SHP77 (cell line): ENCODE results near the gene SETD6.
"Not testable (repeated sequence)": the region's sequence is repeated elsewhere in the genome, so short reads cannot be mapped to it uniquely, and the experiment has no call there.

Source experiments
- DNase-seq, 2 experiments: peaks; one replicate each; lab custom pipeline; 2025; lab: John Stamatoyannopoulos, UW

Gene SETD6, protein sequence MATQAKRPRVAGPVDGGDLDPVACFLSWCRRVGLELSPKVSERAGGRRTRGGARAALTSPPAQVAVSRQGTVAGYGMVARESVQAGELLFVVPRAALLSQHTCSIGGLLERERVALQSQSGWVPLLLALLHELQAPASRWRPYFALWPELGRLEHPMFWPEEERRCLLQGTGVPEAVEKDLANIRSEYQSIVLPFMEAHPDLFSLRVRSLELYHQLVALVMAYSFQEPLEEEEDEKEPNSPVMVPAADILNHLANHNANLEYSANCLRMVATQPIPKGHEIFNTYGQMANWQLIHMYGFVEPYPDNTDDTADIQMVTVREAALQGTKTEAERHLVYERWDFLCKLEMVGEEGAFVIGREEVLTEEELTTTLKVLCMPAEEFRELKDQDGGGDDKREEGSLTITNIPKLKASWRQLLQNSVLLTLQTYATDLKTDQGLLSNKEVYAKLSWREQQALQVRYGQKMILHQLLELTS

DNA sequence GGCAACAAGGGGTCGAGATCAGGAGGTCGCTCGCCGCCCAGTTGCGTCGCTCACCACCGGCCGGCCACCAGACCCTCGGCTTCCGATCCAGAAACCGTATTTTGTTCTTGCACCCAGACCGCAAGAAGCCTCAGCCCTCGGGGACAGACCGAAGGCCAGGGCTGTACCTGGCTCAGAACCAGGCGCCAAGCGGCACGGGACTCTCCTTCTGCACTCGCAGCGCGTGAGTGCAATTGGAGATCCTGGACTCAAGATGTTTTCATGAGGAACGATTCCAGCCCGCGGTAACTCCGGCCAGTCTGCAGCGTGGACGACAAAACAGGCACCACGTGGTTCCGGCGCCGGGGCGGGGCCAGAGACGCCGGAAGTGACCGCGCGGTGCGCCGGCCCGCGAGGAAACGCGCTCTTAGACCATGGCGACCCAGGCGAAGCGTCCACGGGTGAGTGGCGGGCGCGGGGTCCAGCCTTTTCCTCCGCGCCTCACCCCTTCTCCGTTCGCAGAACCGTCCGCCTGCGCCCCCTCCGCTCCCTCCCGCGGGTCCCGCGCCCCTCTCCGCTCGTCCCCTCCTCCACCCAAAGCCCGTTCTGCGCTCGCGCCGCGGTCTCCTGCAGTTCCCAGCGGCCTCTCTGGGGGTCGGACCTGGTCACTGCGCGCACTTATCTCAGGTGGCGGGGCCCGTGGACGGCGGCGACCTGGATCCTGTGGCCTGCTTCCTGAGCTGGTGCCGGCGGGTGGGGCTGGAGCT, at the start of gene SETD6:
Gene SETD6, plus strand, starts transcription at position 393 of the 746 bp plus-strand sequence. Its CDS starts 21 bp downstream, at position 414.
- peak; percentile 74 to 80 for DNase-seq

DNA sequence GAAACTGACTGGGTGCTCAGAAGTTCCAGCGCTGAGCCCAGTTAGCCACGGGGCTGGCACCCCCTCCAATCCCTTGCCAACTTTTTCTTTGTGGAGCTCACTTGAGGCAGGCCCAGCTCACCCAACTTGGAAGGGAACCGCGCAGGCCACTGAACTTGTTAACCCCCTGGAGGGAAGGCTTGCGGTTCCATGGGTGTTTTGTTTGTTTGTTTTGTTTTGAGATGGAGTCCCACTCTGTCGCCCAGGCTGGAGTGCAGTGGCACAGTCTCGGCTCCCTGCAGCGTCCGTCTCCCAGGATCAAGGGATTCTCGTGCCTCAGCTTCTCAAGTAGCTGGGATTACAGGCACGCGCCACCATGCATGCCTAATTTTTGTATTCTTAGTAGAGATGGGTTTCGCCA, 49.5 kb upstream of the SETD6 start:
- no peak for DNase-seq

DNA sequence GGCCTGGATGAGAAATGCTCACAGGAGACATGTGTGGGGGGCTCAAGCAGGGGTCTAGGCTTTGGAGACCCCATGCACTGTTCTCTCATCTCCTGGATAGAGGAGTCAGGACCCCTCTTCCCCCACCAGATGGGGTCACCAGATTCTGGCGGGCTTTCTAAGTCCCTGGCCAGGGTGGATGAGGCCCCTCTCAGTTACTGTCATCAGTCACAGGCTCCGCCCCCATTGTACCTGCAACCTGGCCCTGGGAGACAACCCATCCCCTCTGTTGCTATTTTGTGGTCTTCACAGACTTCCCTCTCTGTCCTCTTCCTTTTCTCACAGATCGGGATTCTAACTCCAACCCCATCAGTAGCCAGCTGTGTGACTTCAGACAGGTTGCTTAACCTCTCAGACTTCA, 48.9 kb upstream of the SETD6 start:
- no peak for DNase-seq

DNA sequence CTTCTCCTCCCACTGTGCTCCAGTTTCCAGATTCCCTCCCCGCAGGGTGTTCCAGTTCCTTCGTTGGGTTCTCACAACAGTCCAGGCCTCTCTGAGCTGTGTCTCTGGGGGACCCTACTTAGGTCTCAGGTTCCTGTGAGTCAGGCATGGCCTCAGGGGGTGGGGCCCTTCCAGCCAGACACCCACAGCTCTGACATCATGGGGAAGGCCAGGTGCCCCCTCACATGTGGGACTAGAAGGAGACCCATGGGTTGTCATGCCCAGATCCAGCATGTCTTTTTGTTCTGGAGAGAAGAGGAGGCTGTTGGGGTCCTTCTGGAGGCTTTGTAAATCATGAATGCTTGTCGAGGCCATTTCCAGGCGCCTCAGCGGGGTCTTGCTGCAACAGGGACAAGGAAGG, 47.4 kb upstream of the SETD6 start:
- no peak for DNase-seq

DNA sequence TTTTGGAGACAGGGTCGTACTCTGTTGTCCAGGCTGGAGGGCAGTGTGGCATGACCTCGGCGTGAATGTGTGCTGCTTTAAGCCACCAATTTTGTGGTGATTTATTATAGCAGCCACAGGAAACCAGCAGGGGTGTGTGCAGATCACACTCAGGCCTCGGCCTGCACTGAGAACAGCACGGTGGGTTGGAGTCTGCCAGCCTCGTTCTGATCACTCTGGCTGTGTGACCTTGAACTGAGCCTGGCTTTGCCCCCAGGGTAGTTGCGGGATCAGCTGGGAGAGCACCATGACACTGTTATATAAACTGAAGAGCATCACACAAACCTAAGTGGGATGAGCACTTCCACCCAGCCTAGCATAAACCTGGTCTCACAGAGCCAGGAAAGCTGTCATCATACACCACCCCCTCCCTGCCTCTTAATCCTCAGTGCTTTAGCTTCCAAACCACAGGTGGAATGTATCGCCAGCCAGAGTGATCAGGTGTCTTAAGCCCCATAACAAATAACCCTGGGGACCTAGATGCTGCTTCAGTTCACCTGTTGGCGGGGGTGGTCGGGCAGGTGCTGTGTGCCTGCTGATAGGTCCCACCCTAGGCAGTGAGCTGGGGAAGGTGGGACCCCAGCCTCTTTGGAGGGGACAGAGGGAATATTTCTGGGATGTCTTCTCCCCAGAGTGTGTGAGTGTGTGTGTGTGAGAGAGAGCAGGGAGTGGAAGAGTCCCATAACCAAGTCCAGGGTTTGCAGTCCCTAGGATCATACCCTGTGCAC, 43.9 kb upstream of the SETD6 start:
- DNase-seq: no peak

DNA sequence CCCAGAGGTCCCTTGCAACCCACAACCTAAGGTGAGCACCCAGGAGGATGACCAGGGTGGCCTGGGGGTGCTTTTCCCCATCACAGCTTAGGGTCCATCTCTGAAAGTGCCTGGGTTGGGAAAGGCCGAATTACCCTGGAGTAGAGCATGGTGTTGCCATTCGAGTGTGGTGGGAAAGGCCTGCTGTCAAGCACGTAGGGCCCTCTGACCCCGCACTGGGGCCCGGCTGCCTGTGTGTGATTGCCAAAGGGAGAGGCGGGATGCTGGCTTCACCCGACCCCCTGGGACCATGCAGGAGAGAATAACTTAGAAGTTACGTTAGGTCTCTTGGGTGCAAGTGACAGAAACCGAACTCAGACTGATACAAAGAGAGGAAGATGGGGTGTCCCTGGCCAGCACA, 43.1 kb upstream of the SETD6 start:
- DNase-seq: no peak

DNA sequence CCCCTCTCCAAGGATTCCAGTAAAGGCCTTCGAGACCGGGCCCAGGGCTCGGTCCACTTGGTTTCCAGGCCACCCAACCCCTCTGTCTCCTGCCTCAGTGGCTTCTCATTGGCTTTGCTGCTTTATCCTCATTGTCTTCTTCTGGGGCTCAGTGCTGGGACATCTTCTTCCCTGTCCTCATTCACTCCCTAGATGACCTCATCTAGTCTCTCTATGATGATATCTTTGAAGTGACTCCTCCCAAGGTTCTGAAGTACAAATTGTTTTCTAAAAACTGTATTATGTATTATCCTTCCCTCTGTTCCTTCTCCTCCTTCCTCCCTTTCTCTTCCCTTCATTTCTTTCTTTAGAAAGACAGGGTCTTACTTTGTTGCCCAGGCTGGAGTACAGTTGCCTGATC, 42.5 kb upstream of the SETD6 start:
- no peak for DNase-seq

DNA sequence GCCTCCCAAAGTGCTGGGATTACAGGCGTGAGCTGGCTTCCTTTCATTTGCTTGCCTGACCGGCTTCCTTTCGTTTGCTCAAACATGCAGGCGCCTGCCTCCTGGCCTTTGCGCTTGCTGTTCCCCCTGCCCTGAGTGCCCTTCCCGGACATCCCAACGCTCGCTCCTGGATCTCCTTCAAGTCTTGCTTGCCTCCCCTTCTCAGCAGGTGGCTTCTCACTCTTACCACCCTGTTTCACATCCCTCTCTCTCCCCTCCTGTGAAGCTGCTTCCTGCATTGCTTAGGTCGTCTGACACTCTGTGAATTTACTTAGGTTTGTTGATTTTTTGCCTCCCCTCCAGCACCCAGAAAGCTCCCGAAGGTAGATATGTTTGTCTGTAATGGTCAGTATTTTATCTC, 41.0 kb upstream of the SETD6 start:
- DNase-seq: no peak

DNA sequence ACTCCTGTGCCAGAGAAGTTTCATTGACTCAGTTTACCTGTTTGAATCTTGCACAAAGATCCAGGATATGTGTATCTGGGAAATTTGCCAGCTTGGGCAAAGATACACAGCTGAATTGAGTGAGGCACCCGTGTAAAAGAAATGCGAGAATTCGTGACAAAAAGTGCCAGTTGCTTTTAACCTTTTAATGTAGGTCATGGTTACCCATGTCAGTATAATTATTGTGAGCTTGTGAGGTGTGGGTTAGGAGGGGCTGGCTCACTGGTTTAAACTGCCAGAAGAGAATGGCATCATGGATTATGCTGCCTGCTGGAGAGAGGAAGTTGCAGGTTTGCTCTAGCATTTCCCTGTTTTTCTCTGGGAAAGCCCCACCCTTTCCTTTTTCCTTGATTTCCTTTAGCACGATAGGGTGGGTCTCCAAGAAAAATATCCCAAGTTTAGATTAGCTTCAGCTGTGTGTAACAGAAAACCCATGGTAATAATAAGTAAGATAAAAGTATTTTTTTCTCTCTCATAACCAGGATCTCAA, 40.2 kb upstream of the SETD6 start:
- no peak for DNase-seq

DNA sequence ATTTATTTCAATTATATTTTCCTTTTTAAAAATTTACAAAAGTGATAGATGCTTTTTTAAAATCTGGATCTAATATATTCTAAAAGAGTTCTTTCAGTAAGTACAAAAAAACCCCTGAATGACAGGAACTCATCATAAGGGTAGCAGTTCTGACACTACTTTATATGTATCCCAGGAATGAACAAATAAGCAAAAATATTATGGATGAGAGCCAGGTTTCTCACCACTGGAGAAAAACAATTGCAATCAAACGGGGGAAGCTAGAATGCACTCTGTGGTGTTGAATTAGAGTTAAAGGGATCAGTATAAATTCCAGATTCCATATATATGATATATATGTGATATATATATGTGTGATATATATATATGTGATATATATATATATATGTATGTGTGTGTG, 38.5 kb upstream of the SETD6 start:
- no peak for DNase-seq

DNA sequence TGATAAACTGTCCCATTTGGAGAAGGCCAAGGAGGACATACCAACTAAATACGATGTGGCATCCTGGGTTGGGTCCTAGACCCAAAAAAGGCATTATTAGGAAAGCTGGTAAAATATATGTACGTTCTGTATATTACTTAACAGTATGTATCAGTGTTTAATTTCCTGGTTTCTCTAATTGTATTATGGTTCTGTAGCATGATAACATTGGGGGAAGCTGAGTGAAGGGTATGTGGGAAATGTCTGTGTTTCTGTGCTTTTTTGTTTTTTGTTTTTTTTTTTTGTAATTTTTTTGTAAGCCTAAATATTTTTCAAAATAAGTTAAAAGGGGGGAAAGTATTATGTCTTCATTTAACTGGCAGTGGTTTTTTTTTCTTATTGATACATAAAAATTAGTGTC, 36.9 kb upstream of the SETD6 start:
- DNase-seq: no peak

DNA sequence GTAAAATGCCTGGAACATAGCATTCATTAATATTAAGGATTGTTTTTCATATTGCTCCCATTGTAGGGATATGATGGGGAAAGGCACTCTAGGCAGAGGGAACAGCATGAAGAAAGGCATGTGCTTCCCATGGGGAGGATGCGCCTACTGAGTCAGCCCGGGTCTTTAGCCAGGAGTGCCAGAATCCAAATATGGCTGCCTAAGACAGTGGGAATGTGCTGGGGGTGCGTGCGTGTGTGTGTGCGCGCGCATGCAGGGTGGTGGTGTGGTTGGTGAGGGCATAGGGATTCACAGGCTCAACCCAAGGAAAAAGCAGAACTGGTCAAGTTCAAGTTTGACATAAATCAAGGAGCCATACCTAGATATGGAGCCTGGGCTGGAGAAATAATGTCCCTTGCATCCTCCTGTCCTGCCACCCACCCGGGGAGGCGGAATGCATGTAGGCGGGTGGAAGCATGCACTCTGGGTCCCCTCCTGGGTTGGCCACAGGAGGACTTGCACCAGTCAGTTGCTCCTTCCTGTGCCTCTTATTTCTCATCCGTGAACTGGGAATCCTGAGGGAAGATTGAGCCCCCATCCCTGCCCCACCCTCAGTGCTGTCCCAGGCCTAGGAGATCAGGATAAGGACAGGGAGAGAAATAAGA, 34.0 kb upstream of the SETD6 start:
- DNase-seq: no peak

DNA sequence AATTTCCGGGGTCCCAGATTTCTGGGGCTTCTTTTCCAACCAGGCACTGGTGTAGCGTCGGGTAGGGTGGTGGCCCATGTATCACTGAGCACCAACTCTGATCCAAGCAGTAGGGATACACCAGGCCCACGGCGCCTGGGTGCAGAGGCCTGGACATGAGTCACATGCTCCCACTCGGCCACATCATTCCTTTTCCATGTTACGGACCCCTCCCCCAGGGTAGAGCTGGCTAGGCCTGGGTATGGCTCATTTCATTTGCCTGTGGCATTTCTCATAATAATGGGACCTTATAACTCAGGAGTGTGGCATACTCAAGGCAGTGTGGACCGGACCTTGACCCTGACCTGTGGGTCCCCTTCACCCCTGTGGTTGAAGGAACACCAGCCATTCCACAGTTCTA, 33.4 kb upstream of the SETD6 start:
- no peak for DNase-seq

DNA sequence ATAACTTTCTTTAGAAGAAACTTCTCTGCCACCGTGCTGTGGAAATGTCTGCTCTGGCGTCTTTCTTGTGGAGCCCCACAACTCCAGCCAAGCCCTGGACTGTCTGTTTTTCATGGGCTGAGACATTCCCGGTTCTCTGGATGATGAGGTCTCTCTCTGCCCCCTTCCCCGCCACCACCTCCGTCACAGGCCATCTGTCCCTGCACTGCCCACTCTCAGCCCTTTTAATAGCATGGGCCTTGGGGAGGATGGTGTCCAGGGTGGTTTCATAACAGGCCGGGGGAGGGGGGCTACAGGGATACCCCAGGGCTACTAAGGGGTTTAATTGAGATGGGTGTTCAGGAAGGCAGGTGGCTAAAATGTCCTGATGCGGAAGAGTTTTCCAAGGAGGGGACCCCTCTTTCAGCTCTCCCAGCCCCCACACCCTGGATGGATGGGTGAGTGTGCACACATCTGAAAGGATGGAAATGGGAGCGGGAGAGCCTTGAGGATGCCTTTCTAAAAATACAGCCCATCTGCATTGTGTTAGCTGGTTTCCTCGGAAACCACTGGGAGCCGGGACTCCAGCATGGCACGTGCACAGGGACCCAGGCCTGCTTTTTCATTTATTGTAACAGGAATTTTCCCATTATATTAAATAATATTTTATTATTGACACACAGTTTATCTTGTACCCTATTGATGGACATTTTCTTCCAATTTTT, 30.0 kb upstream of the SETD6 start:
- no peak for DNase-seq

DNA sequence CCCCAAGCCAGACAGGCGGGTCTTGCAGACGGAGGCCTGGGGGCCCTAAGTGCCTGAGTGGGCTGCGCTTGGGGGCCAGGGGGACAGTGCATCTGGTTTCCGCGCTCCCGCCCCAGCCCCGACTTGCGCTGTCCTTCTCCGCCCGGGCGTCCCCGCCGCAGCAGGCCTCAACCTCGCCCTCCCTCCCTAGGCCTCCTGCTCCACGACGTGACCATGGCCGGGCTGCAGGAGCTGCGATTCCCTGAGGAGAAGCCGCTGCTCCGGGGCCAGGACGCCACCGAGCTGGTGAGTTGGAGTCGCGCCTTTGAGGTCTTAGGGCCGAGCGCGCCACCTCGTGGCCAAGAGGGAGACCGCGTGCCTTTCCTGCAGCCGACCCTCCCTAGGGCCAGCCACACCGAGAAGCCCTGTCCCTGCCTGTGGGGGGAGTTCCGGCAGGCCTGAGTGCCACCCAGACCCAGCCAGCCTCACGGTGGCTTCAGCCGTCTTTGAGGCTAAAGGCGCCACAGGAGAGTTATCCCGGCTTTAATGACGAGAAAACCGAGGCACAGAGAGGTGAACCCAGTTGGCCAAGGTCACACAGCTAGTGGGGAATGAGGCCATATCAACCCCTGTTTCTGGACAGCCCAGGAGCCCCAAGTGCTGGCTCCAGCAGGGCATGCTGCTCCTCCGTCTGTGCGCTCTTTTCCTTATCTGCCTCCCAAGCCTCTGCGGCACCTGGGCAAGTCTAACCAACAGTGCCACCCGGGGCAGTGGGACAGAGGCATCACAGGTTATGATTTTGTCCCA, 27.6 kb upstream of the SETD6 start:
- peak; percentile 68 to 83 for DNase-seq

DNA sequence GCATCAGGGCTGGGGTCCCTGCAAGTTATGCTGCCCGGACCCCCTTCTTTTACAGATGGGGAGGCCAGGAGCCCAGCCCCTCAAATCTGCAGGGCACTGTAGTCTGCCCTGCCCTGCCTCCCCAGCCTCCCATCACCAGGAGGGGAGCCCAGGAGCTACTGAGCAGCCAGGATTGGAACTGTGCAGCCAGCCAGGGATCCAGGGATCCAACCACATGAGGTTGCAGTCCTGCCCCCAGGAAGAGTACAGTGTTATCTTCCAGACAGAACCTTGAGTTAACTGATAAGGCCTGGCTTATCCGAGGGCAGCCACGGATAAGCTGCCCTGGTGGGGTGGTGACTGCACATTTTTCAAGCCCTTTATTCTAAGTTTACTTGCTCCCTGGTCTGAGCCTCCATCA, 26.8 kb upstream of the SETD6 start:
- no peak for DNase-seq

DNA sequence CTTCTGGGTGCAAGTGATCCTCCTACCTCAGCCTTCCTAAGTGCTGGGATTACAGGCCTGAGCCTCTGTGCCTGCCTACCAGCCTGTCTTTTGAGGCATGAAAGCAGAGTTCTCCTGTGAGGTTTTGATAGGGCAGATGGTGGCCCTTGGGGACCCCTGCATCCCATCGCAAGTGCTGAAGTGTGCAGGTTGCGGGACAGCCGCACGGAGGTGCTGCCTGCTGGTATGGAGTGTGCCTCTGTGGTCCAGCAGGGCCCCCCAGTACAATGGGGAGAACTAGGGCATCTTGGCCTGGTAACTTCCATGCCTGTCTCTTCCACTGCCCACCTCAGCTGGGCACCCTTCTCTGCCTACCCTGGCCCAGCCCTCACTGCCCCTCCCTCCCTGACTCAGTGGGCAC, 25.3 kb upstream of the SETD6 start:
- no peak for DNase-seq

DNA sequence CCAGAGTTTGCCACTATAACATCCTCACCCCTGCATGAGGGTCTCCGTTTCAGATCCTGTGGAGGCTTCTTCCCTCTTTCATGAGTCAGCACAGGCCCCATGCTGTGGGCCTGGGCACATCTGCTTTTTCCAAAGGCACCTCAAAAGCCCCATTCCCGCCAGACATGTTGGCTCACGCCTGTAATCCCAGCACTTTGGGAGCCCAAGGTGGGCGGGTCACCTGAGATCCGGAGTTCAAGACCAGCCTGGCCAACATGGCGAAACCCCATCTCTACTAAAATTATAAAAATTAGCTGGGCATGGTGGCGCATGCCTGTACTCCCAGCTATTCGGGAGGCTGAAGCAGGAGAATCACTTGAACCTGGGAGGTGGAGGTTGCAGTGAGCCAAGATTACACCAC, 24.8 kb upstream of the SETD6 start:
- not testable (repeated sequence) for DNase-seq

DNA sequence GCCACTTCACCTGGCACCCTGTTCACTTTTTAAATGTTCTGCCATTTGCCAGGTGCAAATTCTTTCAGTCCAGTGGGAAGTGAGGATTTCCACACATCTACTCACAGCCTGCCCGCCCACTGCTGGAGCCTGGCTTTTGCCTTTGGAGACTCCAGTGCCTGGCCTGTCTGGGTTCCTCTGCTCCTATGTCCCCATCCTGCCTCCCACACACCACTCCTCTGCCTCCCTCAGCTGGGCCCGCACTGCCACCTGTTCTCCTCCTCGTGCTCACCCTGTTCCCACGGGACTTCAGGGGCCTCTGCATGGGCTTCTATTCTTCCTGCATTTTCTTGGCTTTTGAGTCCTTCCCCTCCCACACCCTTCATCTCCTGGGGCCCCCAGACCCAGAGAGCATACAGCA, 23.3 kb upstream of the SETD6 start:
- no peak for DNase-seq

DNA sequence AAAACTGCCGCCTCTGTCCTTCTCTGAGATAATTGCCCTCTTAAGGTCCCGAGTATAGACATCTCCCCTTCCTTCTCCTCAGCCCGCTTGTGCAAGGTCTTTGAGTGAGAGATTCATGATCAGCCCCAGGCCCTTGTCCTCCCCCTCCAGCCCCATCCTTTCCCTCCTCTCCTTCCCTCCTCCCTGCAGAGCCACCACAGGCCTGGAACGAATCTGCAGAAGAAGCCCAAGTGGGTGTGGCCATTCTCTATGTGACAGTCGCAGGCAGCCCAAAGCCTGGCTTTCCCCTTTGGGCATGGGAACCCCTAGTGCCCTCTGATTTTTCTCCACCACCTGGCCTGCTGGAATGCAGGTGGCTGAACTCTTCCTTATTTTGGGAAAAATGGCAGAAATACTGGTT, 22.6 kb upstream of the SETD6 start:
- peak in 1 of 2 experiments; percentile 11 for DNase-seq
